Stimulated activated naive B cell treated with anti-CD40 and anti-IgM and Interleukin-4, amounts not matched to agents 10 μg/mL and 1 μg/mL and 100 μg/mL, for 72 hours (primary cell): ENCODE data around the gene MAML2.
A peak's percentile ranks its signal among the peaks of the same experiment; 100 is the strongest.

Source experiments
- ATAC-seq, 2 donors: fragments of 150-1000 bp; cut with Tn5 transposase; replicated peaks; 2 replicates each; pipeline ENCODE4 v1.10.0; 2021; ENCODE audit warnings: moderate library complexity in 1 of 2
- DNase-seq: peaks from one replicate; pipeline ENCODE4 v3.0.0; 2021
- H3K27ac Mint-ChIP-seq: one replicate; pipeline ENCODE4 v1.8.0; 2022; ENCODE audit warnings: mild to moderate bottlenecking, mixed read lengths
- H3K27me3 Mint-ChIP-seq, 2 donors: one replicate each; pipeline ENCODE4 v1.8.0; 2022; ENCODE audit warnings: mixed read lengths in 2 of 2
- H3K36me3 Mint-ChIP-seq, 2 donors: one replicate each; pipeline ENCODE4 v1.8.0; 2022; ENCODE audit warnings: mixed read lengths in 2 of 2, mild to moderate bottlenecking in 1 of 2
- H3K4me1 Mint-ChIP-seq, 2 donors: one replicate each; pipeline ENCODE4 v1.8.0; 2022; ENCODE audit warnings: mixed read lengths in 2 of 2, mild to moderate bottlenecking in 1 of 2
- H3K4me3 Mint-ChIP-seq, 2 donors: one replicate each; pipeline ENCODE4 v1.8.0; 2022; ENCODE audit warnings: mild to moderate bottlenecking in 2 of 2, mixed read lengths in 2 of 2, moderate library complexity in 1 of 2
- H3K9me3 Mint-ChIP-seq, 2 donors: one replicate each; pipeline ENCODE4 v1.8.0; 2022; ENCODE audit warnings: mixed read lengths in 2 of 2, mild to moderate bottlenecking in 1 of 2

Gene MAML2

GRCh38 chr11:96012086-96012824, 330.7 kb downstream of the MAML2 start:
- Mint-ChIP-seq H3K4me1 (peaks cover 30 to 48% of the 10 kb centered on the region in 2 donors), H3K27ac (peak overlapping the region; percentile 83), H3K36me3 (peaks cover 0 to 3% of the 10 kb centered on the region in 2 donors), H3K27me3 (no peaks in the 10 kb centered on the region), H3K4me3 (peak overlapping the region; percentile 33 to 37), H3K9me3 (no peaks in the 10 kb centered on the region)
- DNase-seq (peak; percentile 59), ATAC-seq (peak; percentile 94)

GRCh38 chr11:96010683-96011082, 332.3 kb downstream of the MAML2 start:
- Mint-ChIP-seq H3K9me3 (no peaks in the 10 kb centered on the region), H3K36me3 (peaks cover 0 to 3% of the 10 kb centered on the region in 2 donors), H3K4me3 (no peak overlapping the region), H3K27ac (peak overlapping the region; percentile 67), H3K4me1 (peaks cover 28 to 47% of the 10 kb centered on the region in 2 donors), H3K27me3 (no peaks in the 10 kb centered on the region)
- ATAC-seq (no peak), DNase-seq (no peak)

- Mint-ChIP-seq H3K9me3 (no peaks in the 10 kb centered on the region), H3K27me3 (no peaks in the 10 kb centered on the region), H3K36me3 (peaks cover 0 to 3% of the 10 kb centered on the region in 2 donors), H3K4me1 (peaks cover 17 to 25% of the 10 kb centered on the region in 2 donors), H3K27ac (no peak overlapping the region), H3K4me3 (no peak overlapping the region)
- ATAC-seq (no peak), DNase-seq (no peak)
Observed at GRCh38 chr11:96008161-96008720, 334.8 kb downstream of the MAML2 start.

- no peak for DNase-seq
- no peak for ATAC-seq
- no peak overlapping the region for H3K27ac Mint-ChIP-seq
- H3K27me3 Mint-ChIP-seq = no peaks in the 10 kb centered on the region
- H3K36me3 Mint-ChIP-seq = peaks cover 10 to 18% of the 10 kb centered on the region in 2 donors
- no peak overlapping the region for H3K4me3 Mint-ChIP-seq
- peaks cover 7 to 11% of the 10 kb centered on the region in 2 donors for H3K9me3 Mint-ChIP-seq
- H3K4me1 Mint-ChIP-seq = peaks cover 6 to 12% of the 10 kb centered on the region in 2 donors
Observed at GRCh38 chr11:96006037-96006436, 337.0 kb downstream of the MAML2 start.

DNA sequence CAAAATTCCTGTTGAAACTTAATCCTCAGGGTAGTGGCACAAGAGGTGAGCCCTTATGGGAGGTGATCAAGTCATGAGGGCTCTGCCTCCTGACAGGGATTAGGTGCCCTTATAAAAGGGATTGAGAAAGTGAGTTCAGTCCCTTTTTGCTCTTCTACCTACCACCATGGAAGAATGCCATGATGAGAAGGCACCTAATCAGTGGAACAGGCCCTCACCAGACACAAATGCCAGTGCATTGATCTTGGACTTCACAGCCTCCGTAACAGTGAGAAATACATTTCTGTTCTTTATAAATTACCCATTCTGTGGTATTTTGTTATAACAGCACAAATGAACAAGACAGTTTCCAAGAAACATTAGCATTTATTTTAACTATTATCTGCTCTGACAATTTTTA, 338.1 kb downstream of the MAML2 start:
- no peak overlapping the region for H3K4me3 Mint-ChIP-seq
- peaks cover 12 to 14% of the 10 kb centered on the region in 2 donors for H3K36me3 Mint-ChIP-seq
- no peak for DNase-seq
- H3K27me3 Mint-ChIP-seq = no peaks in the 10 kb centered on the region
- H3K4me1 Mint-ChIP-seq = peaks cover 0 to 9% of the 10 kb centered on the region in 2 donors
- no peak overlapping the region for H3K27ac Mint-ChIP-seq
- H3K9me3 Mint-ChIP-seq = peaks cover 7 to 11% of the 10 kb centered on the region in 2 donors
- ATAC-seq = no peak

DNA sequence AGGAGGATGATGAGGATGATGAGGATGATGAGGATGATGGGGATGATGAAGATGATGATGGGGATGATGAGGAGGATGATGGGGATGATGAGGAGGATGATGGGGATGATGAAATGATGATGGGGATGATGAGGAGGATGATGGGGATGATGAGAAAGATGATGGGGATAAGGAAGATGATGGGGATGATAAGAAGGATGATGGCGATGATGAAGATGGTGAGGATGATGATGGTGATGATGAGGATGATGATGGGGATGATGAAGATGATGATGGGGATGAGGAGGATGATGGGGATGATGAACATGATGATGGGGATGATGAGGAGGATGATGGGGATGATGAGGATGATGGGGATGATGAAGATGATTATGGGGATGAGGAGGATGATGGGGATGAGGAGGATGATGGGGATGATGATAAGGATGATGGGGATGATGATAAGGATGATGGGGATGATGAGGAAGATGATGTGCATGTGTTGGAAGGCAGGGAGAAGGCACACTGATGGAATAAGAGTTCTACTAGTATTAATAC, 340.2 kb downstream of the MAML2 start:
- peak overlapping the region; percentile 82 for H3K27ac Mint-ChIP-seq
- H3K9me3 Mint-ChIP-seq = peaks cover 7 to 11% of the 10 kb centered on the region in 2 donors
- H3K27me3 Mint-ChIP-seq = no peaks in the 10 kb centered on the region
- peaks cover 12 to 14% of the 10 kb centered on the region in 2 donors for H3K36me3 Mint-ChIP-seq
- ATAC-seq = no peak
- DNase-seq = no peak
- H3K4me3 Mint-ChIP-seq = peak overlapping the region in 1 of 2 donors; percentile 59
- H3K4me1 Mint-ChIP-seq = peaks cover 0 to 9% of the 10 kb centered on the region in 2 donors

DNA sequence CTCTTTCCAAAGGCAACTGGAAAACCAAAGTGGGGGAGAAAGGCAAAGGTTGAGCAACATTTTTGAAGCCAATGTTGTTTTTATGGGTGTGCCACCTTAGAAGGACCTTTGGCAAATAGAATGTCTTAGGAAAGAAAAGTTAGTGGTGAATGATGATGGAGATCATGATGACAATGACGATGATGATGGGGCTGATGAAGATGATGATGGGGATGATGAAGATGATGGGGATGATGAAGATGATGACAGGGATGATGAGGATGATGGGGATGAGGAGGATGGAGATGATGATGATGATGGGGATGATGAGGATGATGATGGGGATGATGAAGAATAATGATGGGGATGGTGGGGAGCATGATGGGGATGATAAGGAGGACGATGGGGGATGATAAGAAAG, 340.7 kb downstream of the MAML2 start:
- ATAC-seq (no peak), DNase-seq (no peak)
- Mint-ChIP-seq H3K4me1 (peaks cover 0 to 9% of the 10 kb centered on the region in 2 donors), H3K9me3 (peaks cover 7 to 11% of the 10 kb centered on the region in 2 donors), H3K4me3 (no peak overlapping the region), H3K27me3 (no peaks in the 10 kb centered on the region), H3K36me3 (peaks cover 12 to 14% of the 10 kb centered on the region in 2 donors), H3K27ac (no peak overlapping the region)

DNA sequence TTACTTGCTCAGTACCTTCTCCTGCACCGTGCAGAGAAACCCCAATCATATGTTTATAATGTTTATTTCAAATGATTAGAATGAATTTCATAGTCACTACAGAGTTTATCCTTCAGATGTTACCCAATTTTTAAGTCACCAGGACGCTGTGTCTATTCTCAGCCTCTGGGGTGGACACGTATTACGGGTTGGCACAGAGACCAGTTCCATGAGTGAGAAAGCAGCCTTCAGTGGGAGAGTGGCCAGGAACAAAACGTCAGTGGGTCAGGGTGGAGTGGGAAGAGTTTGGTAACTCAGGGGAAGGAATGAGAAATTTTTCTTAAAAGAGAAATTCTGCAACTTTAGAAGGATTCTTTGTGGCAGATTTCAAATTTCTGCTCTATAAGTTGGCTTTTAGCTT, 342.0 kb downstream of the MAML2 start:
- Mint-ChIP-seq H3K27ac (no peak overlapping the region), H3K27me3 (no peaks in the 10 kb centered on the region), H3K9me3 (peaks cover 7 to 11% of the 10 kb centered on the region in 2 donors), H3K36me3 (peaks cover 12 to 14% of the 10 kb centered on the region in 2 donors), H3K4me1 (peaks cover 0 to 9% of the 10 kb centered on the region in 2 donors), H3K4me3 (no peak overlapping the region)
- DNase-seq (no peak), ATAC-seq (no peak)

DNA sequence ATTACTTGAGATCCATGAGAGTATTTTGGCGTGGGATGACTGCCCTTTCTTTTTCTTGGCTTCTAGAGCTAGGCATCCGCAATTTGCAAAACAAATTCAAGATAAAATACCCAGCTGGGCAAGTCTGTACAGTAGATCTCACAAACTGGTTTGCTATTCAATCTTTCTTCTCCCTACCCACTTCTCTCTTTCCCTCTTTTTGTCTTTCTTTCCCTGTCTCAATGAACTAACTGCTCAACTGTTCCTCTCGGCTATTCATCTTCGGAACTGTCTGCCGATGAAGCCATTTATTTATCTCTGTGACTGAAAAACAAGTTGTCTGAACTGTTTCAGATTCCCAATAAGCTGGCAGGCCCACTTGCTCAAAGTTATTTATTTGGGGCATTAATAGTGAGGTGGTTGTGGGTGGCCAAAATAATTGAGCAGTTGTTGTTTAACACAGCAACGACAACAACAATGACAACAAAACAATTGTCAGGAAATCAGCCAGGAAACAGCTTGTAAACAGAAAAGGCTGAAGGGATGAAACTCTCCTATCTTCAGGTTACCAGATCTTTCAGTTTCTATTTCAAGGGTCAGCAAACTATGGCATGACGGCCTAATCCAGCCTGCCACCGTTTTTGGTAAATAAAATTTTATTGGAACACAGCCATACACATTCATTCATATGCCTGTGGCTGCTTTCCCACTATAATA, 343.1 kb downstream of the MAML2 start:
- Mint-ChIP-seq H3K27me3 (no peaks in the 10 kb centered on the region), H3K4me3 (no peak overlapping the region), H3K27ac (no peak overlapping the region), H3K4me1 (peaks cover 0 to 9% of the 10 kb centered on the region in 2 donors), H3K36me3 (peaks cover 16 to 18% of the 10 kb centered on the region in 2 donors), H3K9me3 (peaks cover 7 to 11% of the 10 kb centered on the region in 2 donors)
- DNase-seq (no peak), ATAC-seq (no peak)

DNA sequence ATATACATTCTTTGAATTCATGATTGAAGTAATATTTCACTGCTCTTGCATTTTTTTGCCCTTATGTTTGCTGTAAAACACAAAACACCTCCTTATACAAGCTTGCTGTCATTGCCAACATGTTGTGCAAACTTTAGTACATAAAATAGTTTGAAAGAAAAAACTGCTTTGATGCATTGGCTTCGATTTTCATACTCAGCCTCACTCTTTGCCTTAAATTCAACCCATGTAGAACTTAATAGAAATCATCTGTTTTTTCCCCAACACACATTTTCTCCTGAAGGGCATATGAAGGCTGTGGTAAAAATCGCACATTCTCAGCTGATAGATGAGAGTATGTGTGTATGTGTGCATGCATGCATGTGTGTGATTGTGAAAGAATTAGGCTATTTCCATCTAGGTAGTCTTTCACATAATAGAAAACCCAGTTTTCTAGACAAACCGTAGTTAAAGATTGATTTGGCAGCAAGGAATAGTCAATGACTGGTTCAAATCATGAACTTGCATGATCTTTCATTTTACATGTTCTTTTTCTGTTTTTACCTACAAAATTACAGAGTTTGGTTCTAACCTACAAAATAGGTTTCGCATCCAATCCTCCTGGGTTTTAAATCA, 346.3 kb downstream of the MAML2 start:
- H3K4me1 Mint-ChIP-seq = peaks cover 0 to 2% of the 10 kb centered on the region in 2 donors
- ATAC-seq = no peak
- no peaks in the 10 kb centered on the region for H3K9me3 Mint-ChIP-seq
- H3K36me3 Mint-ChIP-seq = peaks cover 8% of the 10 kb centered on the region in 2 donors
- no peak overlapping the region for H3K27ac Mint-ChIP-seq
- no peak overlapping the region for H3K4me3 Mint-ChIP-seq
- H3K27me3 Mint-ChIP-seq = no peaks in the 10 kb centered on the region
- no peak for DNase-seq

DNA sequence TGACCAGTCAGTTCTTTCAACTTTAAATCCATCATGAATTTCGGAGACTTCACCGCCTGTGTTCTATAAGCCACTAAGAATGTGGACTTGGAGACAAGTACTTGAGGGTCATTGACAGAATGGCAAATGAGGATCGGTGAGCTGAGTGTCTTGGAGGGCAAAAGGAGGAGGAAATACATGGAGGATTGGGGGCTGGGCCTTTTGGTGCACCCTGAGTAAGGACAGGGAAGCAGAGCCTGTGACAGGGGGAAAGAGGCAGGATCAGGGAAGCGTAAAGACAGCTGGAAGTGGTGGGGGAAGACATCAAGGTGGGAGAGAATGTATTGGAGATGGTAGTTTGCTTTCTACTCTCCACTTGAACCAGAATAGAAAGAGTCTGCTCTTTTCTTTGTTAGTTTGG, 348.7 kb downstream of the MAML2 start:
- no peaks in the 10 kb centered on the region for H3K9me3 Mint-ChIP-seq
- no peak for DNase-seq
- no peak for ATAC-seq
- peaks cover 15 to 24% of the 10 kb centered on the region in 2 donors for H3K36me3 Mint-ChIP-seq
- H3K27ac Mint-ChIP-seq = no peak overlapping the region
- peaks cover 0 to 2% of the 10 kb centered on the region in 2 donors for H3K4me1 Mint-ChIP-seq
- H3K27me3 Mint-ChIP-seq = no peaks in the 10 kb centered on the region
- no peak overlapping the region for H3K4me3 Mint-ChIP-seq

DNA sequence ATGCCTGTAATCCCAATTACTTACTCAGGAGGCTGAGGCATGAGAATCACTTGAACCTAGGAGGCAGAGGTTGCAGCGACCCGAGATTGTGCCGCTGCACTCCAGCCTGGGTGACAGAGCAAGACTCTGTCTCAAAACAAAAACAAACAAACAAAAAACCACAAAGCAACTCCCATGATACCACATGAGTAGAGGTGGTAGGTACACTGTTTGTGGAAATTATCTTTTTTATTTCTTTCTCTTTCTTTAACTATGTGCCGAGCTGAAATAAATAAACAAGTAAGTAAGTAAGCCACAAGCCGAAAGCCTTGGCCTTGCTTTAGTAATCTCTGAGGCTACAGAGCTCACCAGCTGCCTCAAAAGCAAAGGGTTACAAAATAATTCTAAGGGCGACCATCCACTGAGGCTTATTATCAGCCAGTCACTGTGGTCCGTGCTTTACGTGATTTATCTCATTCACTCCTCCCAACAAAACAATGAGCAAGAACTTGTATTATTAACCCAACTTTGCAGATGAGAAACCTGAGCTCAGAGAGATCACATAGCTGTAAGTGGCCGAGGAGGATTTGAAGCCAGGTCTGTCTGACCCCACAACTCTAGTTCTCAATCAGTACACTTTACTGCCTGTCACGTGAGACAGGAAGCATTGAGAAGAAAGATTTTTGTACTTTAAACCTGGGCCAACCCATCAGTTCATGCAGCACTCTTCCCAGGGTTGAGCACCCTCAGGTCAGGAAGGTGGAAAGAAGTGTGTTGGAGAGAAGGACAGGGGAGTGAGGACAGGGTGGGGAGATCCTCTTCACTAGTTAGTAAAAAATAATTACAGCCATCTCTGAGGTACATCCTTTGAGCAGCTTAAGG, 349.3 kb downstream of the MAML2 start:
- Mint-ChIP-seq H3K27ac (no peak overlapping the region), H3K27me3 (no peaks in the 10 kb centered on the region), H3K4me1 (peaks cover 0 to 2% of the 10 kb centered on the region in 2 donors), H3K36me3 (peaks cover 18 to 29% of the 10 kb centered on the region in 2 donors), H3K9me3 (no peaks in the 10 kb centered on the region), H3K4me3 (no peak overlapping the region)
- no peak for ATAC-seq
- no peak for DNase-seq

DNA sequence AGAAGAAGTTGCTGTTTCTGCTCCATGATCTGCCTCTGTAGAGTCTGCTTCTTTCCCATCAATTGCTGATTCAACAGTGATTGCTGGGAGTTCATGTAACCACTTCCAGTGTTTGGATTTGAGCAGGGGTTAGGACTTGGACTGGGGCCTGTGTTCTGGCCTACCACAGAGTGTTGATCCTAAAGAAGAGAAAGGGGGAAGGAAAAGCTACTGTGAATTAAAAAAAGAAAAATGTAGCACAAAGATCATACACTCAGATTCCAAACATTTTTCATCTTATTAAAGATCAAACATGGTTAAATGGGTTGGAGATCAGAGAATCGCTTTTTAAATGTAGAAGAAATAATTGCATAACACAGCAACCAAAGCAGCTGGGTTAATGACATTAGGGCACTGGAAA, 351.4 kb downstream of the MAML2 start:
- Mint-ChIP-seq H3K36me3 (peaks cover 27 to 39% of the 10 kb centered on the region in 2 donors), H3K4me1 (peaks cover 0 to 2% of the 10 kb centered on the region in 2 donors), H3K9me3 (no peaks in the 10 kb centered on the region), H3K4me3 (no peak overlapping the region), H3K27ac (no peak overlapping the region), H3K27me3 (no peaks in the 10 kb centered on the region)
- DNase-seq (no peak), ATAC-seq (no peak)
